LoVo (cell line): Measurements from ENCODE around the gene BASP1.
A peak's percentile ranks its signal among the peaks of the same experiment; 100 is the strongest.
"Not testable (repeated sequence)": the region's sequence is repeated elsewhere in the genome, so short reads cannot be mapped to it uniquely, and the experiment has no call there.

Experiments used
- DNase-seq: peaks from one replicate; pipeline ENCODE4 v3.0.0-alpha.2; 2016; ENCODE audit warnings: low spot score

Gene BASP1

GRCh38 chr5:17289681-17290539, 72.5 kb downstream of the BASP1 start:
- no peak for DNase-seq

- DNase-seq = no peak
Measured at GRCh38 chr5:17290540-17290974, 73.1 kb downstream of the BASP1 start.

GRCh38 chr5:17292434-17293015, 75.1 kb downstream of the BASP1 start:
- no peak for DNase-seq

- no peak for DNase-seq
Measured at GRCh38 chr5:17294639-17295311, 77.3 kb downstream of the BASP1 start.

- no peak for DNase-seq
Measured at GRCh38 chr5:17295671-17296070, 78.2 kb downstream of the BASP1 start.

GRCh38 chr5:17302106-17302505, 84.7 kb downstream of the BASP1 start:
- DNase-seq = no peak

- DNase-seq = no peak
Measured at GRCh38 chr5:17302604-17303003, 85.2 kb downstream of the BASP1 start.

- DNase-seq = no peak
Measured at GRCh38 chr5:17304282-17304681, 86.9 kb downstream of the BASP1 start.

GRCh38 chr5:17305017-17305416, 87.6 kb downstream of the BASP1 start:
- DNase-seq = no peak

- DNase-seq = peak; percentile 45
Measured at GRCh38 chr5:17305964-17306725, 88.7 kb downstream of the BASP1 start.

- no peak for DNase-seq
Measured at GRCh38 chr5:17306726-17307091, 89.3 kb downstream of the BASP1 start.

- DNase-seq = not testable (repeated sequence)
Measured at GRCh38 chr5:17307440-17307839, 90.0 kb downstream of the BASP1 start.

GRCh38 chr5:17308326-17309065, 91.1 kb downstream of the BASP1 start:
- DNase-seq = no peak

GRCh38 chr5:17309462-17309861, 92.0 kb downstream of the BASP1 start:
- no peak for DNase-seq

GRCh38 chr5:17310502-17310901, 93.1 kb downstream of the BASP1 start:
- DNase-seq = not testable (repeated sequence)

- DNase-seq = not testable (repeated sequence)
Measured at GRCh38 chr5:17311811-17312210, 94.4 kb downstream of the BASP1 start.

GRCh38 chr5:17312358-17312757, 94.9 kb downstream of the BASP1 start:
- no peak for DNase-seq

- no peak for DNase-seq
Measured at GRCh38 chr5:17314907-17315471, 97.6 kb downstream of the BASP1 start.

GRCh38 chr5:17315710-17316221, 98.3 kb downstream of the BASP1 start:
- no peak for DNase-seq

- DNase-seq = no peak
Measured at GRCh38 chr5:17316970-17317459, 99.6 kb downstream of the BASP1 start.

- no peak for DNase-seq
Measured at GRCh38 chr5:17317473-17317872, 100.0 kb downstream of the BASP1 start.
